Adrenal gland (tissue), 5 donors: ENCODE results near the gene LIPG.
"Not testable (repeated sequence)": the region's sequence is repeated elsewhere in the genome, so short reads cannot be mapped to it uniquely, and the experiment has no call there.

Source experiments
- CTCF ChIP-seq, 6 experiments: fragments of 450-650 bp in 4 of 6; fragments of 200-600 bp in 2 of 6; sonication (generic) in 1 of 6; IDR thresholded peaks; 1 replicate in 5 of 6; 2 replicates in 1 of 6; pipeline versions ENCODE4 v1.5.1 to v1.8.0; 2016 to 2021; ENCODE audit warnings: antibody characterized with exemption in 6 of 6, mild to moderate bottlenecking in 2 of 6, moderate library complexity in 1 of 6
- POLR2A ChIP-seq, 2 donors: fragments of 450-650 bp; IDR thresholded peaks; one replicate each; pipeline ENCODE4 v1.6.1; 2017; ENCODE audit warnings: antibody characterized with exemption in 2 of 2, mild to moderate bottlenecking in 2 of 2, moderate library complexity in 1 of 2
- donor health status: DM: no; HTN: no; CAD: no.

- not testable (repeated sequence) for TF ChIP-seq CTCF, POLR2A (IDR thresholded peaks at IDR 0.05)
These were observed 46.9 kb upstream of the LIPG start for GRCh38 chr18:49515003-49515402.
